Measurements from ENCODE around the gene AP2S1.
"Not testable (repeated sequence)": the region's sequence is repeated elsewhere in the genome, so short reads cannot be mapped to it uniquely, and the experiment has no call there.

Gene AP2S1

GRCh38 chr19:46844067-46844489 lies 6.6 kb downstream of the AP2S1 start:
- DNase-seq (ENCODE audit: low read depth in 2 of 3, low spot score in 1 of 3) = no peak

- no peak for DNase-seq (ENCODE audit: low read depth in 2 of 3, low spot score in 1 of 3)
Measured at GRCh38 chr19:46842791-46843190, 7.9 kb downstream of the AP2S1 start.

GRCh38 chr19:46841458-46842083 lies 9.1 kb downstream of the AP2S1 start:
- DNase-seq (ENCODE audit: low read depth in 2 of 3, low spot score in 1 of 3) = no peak

GRCh38 chr19:46840498-46840942 lies 10.1 kb downstream of the AP2S1 start:
- DNase-seq (ENCODE audit: low read depth in 2 of 3, low spot score in 1 of 3) = no peak

GRCh38 chr19:46839752-46840497 lies 10.7 kb downstream of the AP2S1 start:
- DNase-seq (ENCODE audit: low read depth in 2 of 3, low spot score in 1 of 3) = no peak

GRCh38 chr19:46838160-46838559 lies 12.5 kb downstream of the AP2S1 start:
- no peak for DNase-seq (ENCODE audit: low read depth in 2 of 3, low spot score in 1 of 3)

GRCh38 chr19:46834984-46835383 lies 15.7 kb downstream of the AP2S1 start:
- DNase-seq (ENCODE audit: low read depth in 2 of 3, low spot score in 1 of 3) = no peak

- DNase-seq (ENCODE audit: low read depth in 2 of 3, low spot score in 1 of 3) = no peak
Measured at GRCh38 chr19:46834121-46834520, 16.5 kb downstream of the AP2S1 start.

- DNase-seq (ENCODE audit: low read depth in 2 of 3, low spot score in 1 of 3) = no peak
Measured at GRCh38 chr19:46830864-46831263, 19.8 kb downstream of the AP2S1 start.

GRCh38 chr19:46828484-46828883 lies 22.2 kb downstream of the AP2S1 start:
- peak; percentile 47 to 69 (median 55) for DNase-seq (ENCODE audit: low read depth in 2 of 3, low spot score in 1 of 3)

- DNase-seq (ENCODE audit: low read depth in 2 of 3, low spot score in 1 of 3) = no peak
Measured at GRCh38 chr19:46825731-46826055, 25.0 kb downstream of the AP2S1 start.

GRCh38 chr19:46824890-46825730 lies 25.5 kb downstream of the AP2S1 start:
- no peak for DNase-seq (ENCODE audit: low read depth in 2 of 3, low spot score in 1 of 3)

GRCh38 chr19:46823049-46823448 lies 27.6 kb downstream of the AP2S1 start:
- no peak for DNase-seq (ENCODE audit: low read depth in 2 of 3, low spot score in 1 of 3)

GRCh38 chr19:46822410-46822787 lies 28.2 kb downstream of the AP2S1 start:
- DNase-seq (ENCODE audit: low read depth in 2 of 3, low spot score in 1 of 3) = not testable (repeated sequence)

- peak; percentile 26 to 35 (median 28) for DNase-seq (ENCODE audit: low read depth in 2 of 3, low spot score in 1 of 3)
Measured at GRCh38 chr19:46821512-46822409, 28.9 kb downstream of the AP2S1 start.

- peak in 1 of 3 donors; percentile 21 for DNase-seq (ENCODE audit: low read depth in 2 of 3, low spot score in 1 of 3)
Measured at GRCh38 chr19:46818812-46819211, 31.8 kb downstream of the AP2S1 start.

GRCh38 chr19:46815833-46816627 lies 34.6 kb downstream of the AP2S1 start:
- DNase-seq (ENCODE audit: low read depth in 2 of 3, low spot score in 1 of 3) = no peak

GRCh38 chr19:46813839-46814358 lies 36.7 kb downstream of the AP2S1 start:
- no peak for DNase-seq (ENCODE audit: low read depth in 2 of 3, low spot score in 1 of 3)

GRCh38 chr19:46812977-46813838 lies 37.4 kb downstream of the AP2S1 start:
- DNase-seq (ENCODE audit: low read depth in 2 of 3, low spot score in 1 of 3) = no peak

Data from stimulated activated CD4-positive, alpha-beta T cell treated with anti-CD3 and anti-CD28 coated beads, Interleukin-12 subunit alpha, Interleukin-12 subunit beta, amount 100 ng/mL, for 48 hours (primary cell).